H1 (cell line): ENCODE measurements around the gene DARS2. TPM values are rescaled to one million over a fixed set of nuclear protein-coding genes. Genes with fewer than 3 reads are reported as not detected.

Source experiments
- CTCF ChIA-PET: fragments of 300-600 bp; sonication (Branson Sonifier 250); formaldehyde crosslinking; loops from one replicate; lab custom pipeline; 2021; ENCODE audit not compliant: partially characterized antibody; lab: Charles Lee
- POLR2A ChIA-PET: fragments of 300-600 bp; sonication (Branson Sonifier 250); formaldehyde crosslinking; loops from one replicate; lab custom pipeline; 2021; ENCODE audit warnings: inconsistent platforms; ENCODE audit not compliant: partially characterized antibody; lab: Charles Lee
- DNase-seq, 2 experiments: peaks; one replicate each; pipeline versions ENCODE4 v3.0.0 to v3.0.0-alpha.2; 2010 to 2022; ENCODE audit warnings: low spot score in 2 of 2, low read depth in 1 of 2, mixed read lengths in 1 of 2
- FAIRE-seq: peaks from 2 replicates; lab custom pipeline; 2011; peaks lifted over from hg19 to GRCh38; lab: Jason Lieb, UNC
- H2AFZ ChIP-seq: 2 replicates; pipeline ENCODE4 v1.8.1; 2012; ENCODE audit warnings: low read length, inconsistent platforms
- H2AK5ac ChIP-seq: 2 replicates; pipeline ENCODE4 v1.6.1; 2013; ENCODE audit warnings: low read depth, low read length
- H2BK120ac ChIP-seq: replicated peaks from 2 replicates; pipeline ENCODE3; 2013; ENCODE audit warnings: low read depth, low read length, inconsistent platforms
- H2BK12ac ChIP-seq: 2 replicates; pipeline ENCODE4 v1.6.1; 2013; ENCODE audit warnings: low read depth, low read length
- H2BK15ac ChIP-seq: 2 replicates; pipeline ENCODE4 v1.6.1; 2013; ENCODE audit warnings: low read length
- H2BK20ac ChIP-seq: 2 replicates; pipeline ENCODE4 v1.6.1; 2013; ENCODE audit warnings: low read length
- H2BK5ac ChIP-seq: 2 replicates; pipeline ENCODE4 v1.6.1; 2013; ENCODE audit warnings: low read depth, low read length
- H3K14ac ChIP-seq: 2 replicates; pipeline ENCODE4 v1.6.1; 2013; ENCODE audit warnings: inconsistent platforms; ENCODE audit not compliant: insufficient read length
- H3K18ac ChIP-seq: 2 replicates; pipeline ENCODE4 v1.6.1; 2013; ENCODE audit warnings: low read length; ENCODE audit errors: extremely low read depth
- H3K23ac ChIP-seq: 2 replicates; pipeline ENCODE4 v1.6.1; 2013; ENCODE audit warnings: inconsistent platforms; ENCODE audit not compliant: insufficient read length
- H3K23me2 ChIP-seq: 2 replicates; pipeline ENCODE4 v1.6.1; 2013; ENCODE audit warnings: low read depth, low read length
- H3K27ac ChIP-seq: 2 replicates; pipeline ENCODE4 v1.6.1; 2011; ENCODE audit warnings: low read depth, low read length, inconsistent platforms
- H3K27me3 ChIP-seq, 4 experiments: replicated peaks in 1 of 4; 1 replicate in 1 of 4; 2 replicates in 3 of 4; pipeline versions ENCODE4 v1.6.1 to v1.8.1; 2011 to 2013; ENCODE audit warnings: low read length in 3 of 4, mild to moderate bottlenecking in 3 of 4, inconsistent platforms in 2 of 4, mixed read lengths in 2 of 4, moderate library complexity in 1 of 4; ENCODE audit not compliant: control insufficient read depth in 3 of 4, insufficient read depth in 3 of 4; ENCODE audit errors: extremely low read depth in 1 of 4
- H3K36me3 ChIP-seq, 4 experiments: 2 replicates each; pipeline versions ENCODE4 v1.6.1 to v1.8.1; 2011 to 2013; ENCODE audit warnings: mild to moderate bottlenecking in 4 of 4, low read length in 3 of 4, moderate library complexity in 2 of 4, control low read depth in 1 of 4, inconsistent platforms in 1 of 4; ENCODE audit not compliant: insufficient read depth in 4 of 4, control insufficient read depth in 2 of 4
- H3K4ac ChIP-seq: replicated peaks from 2 replicates; pipeline ENCODE3; 2013; ENCODE audit warnings: low read length, low read depth, mixed read lengths, inconsistent platforms; ENCODE audit not compliant: insufficient read length
- H3K4me1 ChIP-seq, 4 experiments: replicated peaks in 1 of 4; 1 replicate in 1 of 4; 2 replicates in 3 of 4; pipeline versions ENCODE4 v1.6.1 to v1.8.1; 2011 to 2013; ENCODE audit warnings: low read length in 3 of 4, inconsistent platforms in 2 of 4, mixed read lengths in 1 of 4; ENCODE audit not compliant: insufficient read depth in 4 of 4, control insufficient read depth in 3 of 4
- H3K4me2 ChIP-seq, 2 experiments: 2 replicates each; pipeline versions ENCODE4 v1.6.1 to v1.8.1; 2011 to 2013; ENCODE audit warnings: low read depth in 2 of 2, low read length in 2 of 2, control low read depth in 1 of 2, inconsistent platforms in 1 of 2, mild to moderate bottlenecking in 1 of 2; ENCODE audit not compliant: insufficient read depth in 1 of 2
- H3K4me3 ChIP-seq, 4 experiments: fragments of 200-600, 300-600 bp in 1 of 4; sonication (generic), shearing (Covaris generic), sonication (Bioruptor Twin) in 1 of 4; 2 replicates each; pipeline versions ENCODE4 v1.5.1 to v1.8.1; 2011 to 2016; ENCODE audit warnings: low read length in 4 of 4, low read depth in 3 of 4, control low read depth in 2 of 4, inconsistent platforms in 2 of 4, mild to moderate bottlenecking in 2 of 4, mixed read lengths in 1 of 4, moderate library complexity in 1 of 4; ENCODE audit not compliant: insufficient read depth in 2 of 4; ENCODE audit errors: extremely low read depth in 1 of 4
- H3K56ac ChIP-seq: replicated peaks from 2 replicates; pipeline ENCODE3; 2013; ENCODE audit warnings: low read depth, mild to moderate bottlenecking, mixed read lengths, low read length, inconsistent platforms; ENCODE audit not compliant: insufficient read length
- H3K79me1 ChIP-seq: 2 replicates; pipeline ENCODE4 v1.6.1; 2013; ENCODE audit warnings: low read depth, low read length, control low read depth
- H3K79me2 ChIP-seq, 2 experiments: 2 replicates each; pipeline versions ENCODE4 v1.6.1 to v1.8.1; 2012 to 2013; ENCODE audit warnings: low read length in 2 of 2, mild to moderate bottlenecking in 2 of 2, inconsistent platforms in 1 of 2; ENCODE audit not compliant: insufficient read depth in 2 of 2, control insufficient read depth in 1 of 2
- H3K9ac ChIP-seq, 4 experiments: replicated peaks in 1 of 4; 1 replicate in 1 of 4; 2 replicates in 3 of 4; pipeline versions ENCODE4 v1.6.1 to v1.8.1; 2011 to 2013; ENCODE audit warnings: low read depth in 3 of 4, low read length in 3 of 4, control low read depth in 2 of 4, mild to moderate bottlenecking in 2 of 4, moderate library complexity in 2 of 4, inconsistent platforms in 1 of 4; ENCODE audit errors: extremely low read depth in 1 of 4
- H3K9me3 ChIP-seq, 2 experiments: 2 replicates each; pipeline versions ENCODE4 v1.6.1 to v1.8.1; 2012 to 2013; ENCODE audit warnings: mild to moderate bottlenecking in 2 of 2, moderate library complexity in 2 of 2, control low read depth in 1 of 2, inconsistent platforms in 1 of 2, low read depth in 1 of 2, low read length in 1 of 2, mixed read lengths in 1 of 2; ENCODE audit not compliant: insufficient read depth in 2 of 2
- H4K20me1 ChIP-seq, 2 experiments: replicated peaks in 1 of 2; 2 replicates each; pipeline versions ENCODE3 to v1.8.1; 2011 to 2013; ENCODE audit warnings: inconsistent platforms in 2 of 2, low read length in 2 of 2, mild to moderate bottlenecking in 1 of 2; ENCODE audit not compliant: insufficient read depth in 2 of 2, control insufficient read depth in 1 of 2
- H4K5ac ChIP-seq: 2 replicates; pipeline ENCODE4 v1.6.1; 2013; ENCODE audit warnings: low read length, low read depth, mixed read lengths, inconsistent platforms; ENCODE audit not compliant: insufficient read length
- H4K8ac ChIP-seq: 2 replicates; pipeline ENCODE4 v1.8.0; 2013; ENCODE audit warnings: mild to moderate bottlenecking, moderate library complexity, low read length, inconsistent platforms; ENCODE audit not compliant: insufficient read depth; ENCODE audit errors: extremely low read depth
- H4K91ac ChIP-seq: replicated peaks from 2 replicates; pipeline ENCODE3; 2013; ENCODE audit warnings: low read length, mixed read lengths, inconsistent platforms; ENCODE audit not compliant: insufficient read length
- CEBPB ChIP-seq: IDR thresholded peaks from 2 replicates; pipeline ENCODE4 v1.6.1; 2012; ENCODE audit warnings: low read depth, low read length
- CHD2 ChIP-seq: IDR thresholded peaks from 2 replicates; pipeline ENCODE4 v1.6.1; 2012; ENCODE audit warnings: low read length, improper control_type of control experiment
- CTBP2 ChIP-seq: IDR thresholded peaks from 2 replicates; pipeline ENCODE4 v1.7.0; 2011; ENCODE audit warnings: borderline replicate concordance, mild to moderate bottlenecking, moderate library complexity, mixed read lengths, low read length; ENCODE audit not compliant: insufficient read depth, insufficient read length
- FOSL1 ChIP-seq: IDR thresholded peaks from 2 replicates; pipeline ENCODE4 v1.6.1; 2011; ENCODE audit warnings: mild to moderate bottlenecking, low read depth, low read length, moderate library complexity; ENCODE audit not compliant: insufficient read depth
- GABPA ChIP-seq: IDR thresholded peaks from 2 replicates; pipeline ENCODE4 v1.6.1; 2011; ENCODE audit warnings: mild to moderate bottlenecking, low read length, moderate library complexity, borderline replicate concordance; ENCODE audit not compliant: insufficient read depth
- JUN ChIP-seq: IDR thresholded peaks from 2 replicates; pipeline ENCODE4 v1.6.1; 2011; ENCODE audit warnings: low read depth, mild to moderate bottlenecking, improper control_type of control experiment, low read length
- KDM1A ChIP-seq: fragments of 200-600, 300-600 bp; sonication (generic); IDR thresholded peaks from 2 replicates; pipeline ENCODE4 v1.7.1; 2016; ENCODE audit warnings: mild to moderate bottlenecking, low read length, borderline replicate concordance
- KDM5A ChIP-seq: fragments of 200-600 bp; IDR thresholded peaks from 2 replicates; pipeline ENCODE4 v1.7.1; 2012; ENCODE audit warnings: mild to moderate bottlenecking, low read length, inconsistent platforms, mixed read lengths
- MAX ChIP-seq: IDR thresholded peaks from 2 replicates; pipeline ENCODE4 v1.6.1; 2012; ENCODE audit warnings: inconsistent platforms
- POLR2A ChIP-seq, 2 experiments: IDR thresholded peaks; 1 replicate in 1 of 2; 2 replicates in 1 of 2; pipeline ENCODE4 v1.6.1; 2011; ENCODE audit warnings: low read depth in 2 of 2, low read length in 2 of 2, mild to moderate bottlenecking in 2 of 2; ENCODE audit errors: control extremely low read depth in 1 of 2
- RBBP5 ChIP-seq: IDR thresholded peaks from 2 replicates; pipeline ENCODE4 v1.7.1; 2012; ENCODE audit warnings: low read depth, mild to moderate bottlenecking, inconsistent platforms, low read length, moderate library complexity, borderline replicate concordance
- RFX5 ChIP-seq: IDR thresholded peaks from 2 replicates; pipeline ENCODE4 v1.6.1; 2011; ENCODE audit warnings: low read depth, low read length, improper control_type of control experiment, borderline replicate concordance
- RXRA ChIP-seq: IDR thresholded peaks from 2 replicates; pipeline ENCODE4 v1.6.1; 2011; ENCODE audit warnings: low read depth, mild to moderate bottlenecking, low read length, moderate library complexity; ENCODE audit not compliant: insufficient read depth
- SAP30 ChIP-seq: fragments of 300-600 bp; sonication (generic); IDR thresholded peaks from 2 replicates; pipeline ENCODE4 v1.7.1; 2012; ENCODE audit warnings: low read length, moderate library complexity, mild to moderate bottlenecking, inconsistent platforms; ENCODE audit not compliant: insufficient read depth, insufficient replicate concordance
- SRF ChIP-seq: IDR thresholded peaks from 2 replicates; pipeline ENCODE4 v1.6.1; 2011; ENCODE audit warnings: mild to moderate bottlenecking, low read depth, low read length, moderate library complexity
- WGBS, 2 experiments: shearing (Covaris generic) in 1 of 2; methylation state at CpG; one replicate each; pipeline versions ENCODE4 v1.1.6 to v1.1.7; 2013 to 2015; ENCODE audit warnings: low lambda C conversion rate in 2 of 2, mixed read lengths in 2 of 2, inconsistent platforms in 1 of 2, low coverage in 1 of 2, missing lambda C conversion rate in 1 of 2; ENCODE audit not compliant: insufficient replicate concordance in 2 of 2, insufficient coverage in 1 of 2, insufficient read length in 1 of 2; ENCODE audit errors: extremely low coverage in 1 of 2, missing lambda C conversion rate in 1 of 2; 5-methylcytosine and 5-hydroxymethylcytosine counted together
- polyA plus RNA-seq, 7 experiments: library from polyadenylated mRNA; depleted of rRNA in 3 of 7; stranded (reverse) in 5 of 7; unstranded in 2 of 7; fragments of >200 nt in 5 of 7; fragments of 200-250 nt in 2 of 7; gene quantifications; 1 replicate in 5 of 7; 2 replicates in 1 of 7; 4 replicates in 1 of 7; pipeline versions ENCODE4 v1.2.1 to v1.2.3, GENCODE V29; 2011 to 2013; ENCODE audit warnings: missing spikeins in 2 of 7, mixed read lengths in 2 of 7
- total RNA-seq: library from RNA; stranded (reverse); fragmentation: NEBNext Ultra II Directional; extraction: Animal tissue kit (Norgen Biotek cat#: 25700); gene quantifications from 2 replicates; pipeline ENCODE4 v1.2.1, GENCODE V29; 2021

Gene DARS2
- total and polyA plus RNA-seq, 2 of the 8 experiments (the other 6 are each of a cell fraction or from before 2014, with no cell fraction given) = 21.0 to 35.2 TPM

- H2AFZ ChIP-seq = no peak overlapping the region
- H3K79me2 ChIP-seq = peaks cover 7 to 66% of the 10 kb centered on the region in 2 experiments
- H3K23ac ChIP-seq = no peak overlapping the region
- ChIA-PET POLR2A (interaction anchor here (5.2 kb wide), 1 partner anchor 45 kb away, joined by 37 read pairs; the partner anchor contains the start of genes GAS5 and ZBTB37), CTCF (no interaction called here)
- no peak overlapping the region for H2BK12ac ChIP-seq
- no peaks in the 10 kb centered on the region; a peak in 3 of 7 replicates for H3K4me1 ChIP-seq
- H3K23me2 ChIP-seq = peaks cover 7% of the 10 kb centered on the region
- H2BK15ac ChIP-seq = no peak overlapping the region
- no peak overlapping the region for H3K56ac ChIP-seq
- no peak for DNase-seq
- H3K4me3 ChIP-seq = no peak overlapping the region
- no peak overlapping the region for H3K9ac ChIP-seq
- no peaks in the 10 kb centered on the region for H4K20me1 ChIP-seq
- no peak overlapping the region for H4K5ac ChIP-seq
- H3K79me1 ChIP-seq = no peaks in the 10 kb centered on the region; the same call in 1 of the 2 replicates
- H4K8ac ChIP-seq = no peak overlapping the region
- H2BK20ac ChIP-seq = no peak overlapping the region
- no peak overlapping the region for H3K18ac ChIP-seq
- H4K91ac ChIP-seq = no peak overlapping the region
- no peak overlapping the region for H2BK120ac ChIP-seq
- FAIRE-seq = no peak
- no peaks in the 10 kb centered on the region; a peak in 1 of 8 replicates for H3K36me3 ChIP-seq
- WGBS, 2 experiments = 97% methylated on average over 4 of the region's 4 CpGs; no CpG with 5 or more reads in 1 of the 2 experiments
- no peaks in the 10 kb centered on the region for H3K9me3 ChIP-seq
- no peaks in the 10 kb centered on the region for H3K27me3 ChIP-seq
- no peak overlapping the region for H3K27ac ChIP-seq
- H2BK5ac ChIP-seq = no peak overlapping the region
- no peak overlapping the region for H3K14ac ChIP-seq
- H3K4me2 ChIP-seq = no peak overlapping the region
- no peak overlapping the region for H3K4ac ChIP-seq
- H2AK5ac ChIP-seq = no peak overlapping the region
- no peak for TF ChIP-seq SRF
- TF ChIP-seq RBBP5 = no peak
- TF ChIP-seq RFX5 = no peak
- no peak for TF ChIP-seq JUN
- no peak for TF ChIP-seq GABPA
- TF ChIP-seq MAX = no peak
- TF ChIP-seq KDM1A = no peak
- no peak for TF ChIP-seq SAP30
- no peak for TF ChIP-seq CHD2
- TF ChIP-seq RXRA = no peak
- TF ChIP-seq FOSL1 = no peak
- no peak for TF ChIP-seq KDM5A
- TF ChIP-seq CEBPB = no peak
- TF ChIP-seq CTBP2 = no peak
- no peak for TF ChIP-seq POLR2A (IDR thresholded peaks at IDR 0.05; ENCODE audit: control extremely low read depth in 1 of 2, low read depth in 2 of 2, low read length in 2 of 2)
Observed at GRCh38 chr1:173821680-173822079, 2.8 kb upstream of the DARS2 start.
